CD14-positive monocyte (primary cell): ENCODE measurements around the gene MYO3B. TPM values are rescaled to one million over a fixed set of nuclear protein-coding genes. Genes with fewer than 3 reads are reported as not detected.

ENCODE experiments used
- DNase-seq, 3 donors: peaks; one replicate each; pipeline ENCODE4 v3.0.0-alpha.2; 2011 to 2022
- H2AFZ ChIP-seq: 2 replicates; pipeline ENCODE4 v1.6.0; 2012; ENCODE audit warnings: mild to moderate bottlenecking, low read depth, low read length, inconsistent platforms; ENCODE audit not compliant: insufficient read depth, poor library complexity, severe bottlenecking
- H3K27ac ChIP-seq, 2 donors: 1 replicate in 1 of 2; 2 replicates in 1 of 2; pipeline ENCODE4 v1.5.1; 2012 to 2013; ENCODE audit warnings: low read length in 2 of 2, control low read depth in 1 of 2, inconsistent platforms in 1 of 2, low read depth in 1 of 2, mild to moderate bottlenecking in 1 of 2
- H3K27me3 ChIP-seq, 2 donors: one replicate each; pipeline versions ENCODE4 v1.6.0 to v1.6.1; 2011 to 2013; ENCODE audit warnings: low read length in 2 of 2; ENCODE audit not compliant: control insufficient read depth in 2 of 2, insufficient read depth in 2 of 2
- H3K36me3 ChIP-seq, 2 donors: replicated peaks in 1 of 2; 1 replicate in 1 of 2; 2 replicates in 1 of 2; pipeline versions ENCODE4 v1.5.1 to v1.6.1; 2012 to 2013; ENCODE audit warnings: low read length in 2 of 2, control low read depth in 1 of 2, inconsistent platforms in 1 of 2, mild to moderate bottlenecking in 1 of 2; ENCODE audit not compliant: insufficient read depth in 2 of 2, control insufficient read depth in 1 of 2
- H3K4me1 ChIP-seq, 2 donors: 1 replicate in 1 of 2; 2 replicates in 1 of 2; pipeline versions ENCODE4 v1.5.1 to v1.6.1; 2012 to 2013; ENCODE audit warnings: low read length in 2 of 2, control low read depth in 1 of 2, inconsistent platforms in 1 of 2, mild to moderate bottlenecking in 1 of 2, moderate library complexity in 1 of 2; ENCODE audit not compliant: insufficient read depth in 2 of 2, control insufficient read depth in 1 of 2
- H3K4me2 ChIP-seq: replicated peaks from 2 replicates; pipeline ENCODE3; 2012; ENCODE audit warnings: low read length, moderate library complexity, mild to moderate bottlenecking; ENCODE audit not compliant: poor library complexity, severe bottlenecking; ENCODE audit errors: extremely low read depth
- H3K4me3 ChIP-seq, 3 experiments: fragments of 200-600 bp in 1 of 3; sonication (generic) in 1 of 3; replicated peaks in 1 of 3; 1 replicate in 2 of 3; 2 replicates in 1 of 3; pipeline ENCODE4 v1.5.1; 2011 to 2013; ENCODE audit warnings: low read length in 3 of 3, mild to moderate bottlenecking in 3 of 3, control low read depth in 2 of 3, low read depth in 2 of 3, inconsistent platforms in 1 of 3, moderate library complexity in 1 of 3
- H3K79me2 ChIP-seq: 2 replicates; pipeline ENCODE4 v1.6.0; 2012; ENCODE audit warnings: mild to moderate bottlenecking, control low read depth, inconsistent platforms, low read length, moderate library complexity; ENCODE audit not compliant: insufficient read depth
- H3K9ac ChIP-seq: 2 replicates; pipeline ENCODE4 v1.6.0; 2017; ENCODE audit warnings: low read length, mild to moderate bottlenecking; ENCODE audit not compliant: insufficient read depth, poor library complexity, severe bottlenecking
- H3K9me3 ChIP-seq, 2 donors: replicated peaks in 1 of 2; 1 replicate in 1 of 2; 2 replicates in 1 of 2; pipeline versions ENCODE4 v1.5.1 to v1.6.1; 2012 to 2013; ENCODE audit warnings: low read length in 2 of 2, control low read depth in 1 of 2; ENCODE audit not compliant: control insufficient read depth in 1 of 2, insufficient read depth in 1 of 2
- H4K20me1 ChIP-seq: 2 replicates; pipeline ENCODE4 v1.6.0; 2012; ENCODE audit warnings: mild to moderate bottlenecking, low read length, control low read depth, moderate library complexity; ENCODE audit not compliant: insufficient read depth
- H3K27ac Mint-ChIP-seq, 7 donors: one replicate each; pipeline ENCODE4 v1.8.0; 2020; ENCODE audit warnings: mild to moderate bottlenecking in 7 of 7, mixed read lengths in 7 of 7, moderate library complexity in 6 of 7, inconsistent platforms in 2 of 7
- H3K27me3 Mint-ChIP-seq, 3 donors: one replicate each; pipeline ENCODE4 v1.8.0; 2021 to 2022; ENCODE audit warnings: low read depth in 3 of 3, mild to moderate bottlenecking in 3 of 3, mixed read lengths in 3 of 3, moderate library complexity in 3 of 3, inconsistent platforms in 1 of 3
- H3K36me3 Mint-ChIP-seq, 2 donors: one replicate each; pipeline ENCODE4 v1.8.0; 2020; ENCODE audit warnings: mixed read lengths in 2 of 2, inconsistent platforms in 1 of 2, mild to moderate bottlenecking in 1 of 2
- H3K4me1 Mint-ChIP-seq: one replicate; pipeline ENCODE4 v1.8.0; 2020; ENCODE audit warnings: mild to moderate bottlenecking, mixed read lengths
- H3K4me3 Mint-ChIP-seq, 2 donors: one replicate each; pipeline ENCODE4 v1.8.0; 2020; ENCODE audit warnings: mild to moderate bottlenecking in 2 of 2, mixed read lengths in 2 of 2, moderate library complexity in 1 of 2
- H3K9me3 Mint-ChIP-seq, 7 donors: one replicate each; pipeline ENCODE4 v1.8.0; 2020 to 2022; ENCODE audit warnings: mixed read lengths in 7 of 7, mild to moderate bottlenecking in 6 of 7, moderate library complexity in 6 of 7, inconsistent platforms in 2 of 7
- WGBS: methylation state at CpG from one replicate; pipeline ENCODE4 v1.1.5; 2013; ENCODE audit warnings: missing lambda C conversion rate; ENCODE audit not compliant: insufficient coverage; 5-methylcytosine and 5-hydroxymethylcytosine counted together
- intact Hi-C, 2 donors: fragments of 100-400 bp; cut with micrococcal nuclease; formaldehyde crosslinking; loops; one replicate each; pipeline versions ENCODE4 v1.15.0 to v1.15.1; 2023
- polyA plus RNA-seq, 3 donors: library from polyadenylated mRNA; depleted of rRNA in 1 of 3; unstranded in 2 of 3; stranded (reverse) in 1 of 3; fragments of 300-500 nt in 2 of 3; fragments of >200 nt in 1 of 3; fragmentation: Illumina TruSeq in 2 of 3; gene quantifications; 1 replicate in 2 of 3; 2 replicates in 1 of 3; pipeline ENCODE4 v1.2.3, GENCODE V29; 2012 to 2021
- TF ChIP-seq, protein P1 (sequence below): fragments of 200-600 bp; IDR thresholded peaks from one replicate; pipeline ENCODE4 v1.8.0; 2022; ENCODE audit warnings: antibody characterized with exemption, mild to moderate bottlenecking

MYO3B gene
- polyA plus RNA-seq, 3 donors, result not detected

- no peak for DNase-seq
- intact Hi-C loops, result no loop called here
- Histone ChIP-seq H2AFZ (no peak overlapping the region), H3K79me2 (no peaks in the 10 kb centered on the region), H3K36me3 (no peaks in the 10 kb centered on the region), H3K9me3 (no peaks in the 10 kb centered on the region), H3K4me1 (no peaks in the 10 kb centered on the region), H4K20me1 (no peaks in the 10 kb centered on the region), H3K4me3 (no peak overlapping the region), H3K4me2 (no peak overlapping the region), H3K27ac (no peak overlapping the region), H3K9ac (no peak overlapping the region), H3K27me3 (no peaks in the 10 kb centered on the region)
- H3K4me1 Mint-ChIP-seq, result no peaks in the 10 kb centered on the region
- peak overlapping the region in 1 of 7 donors; percentile 57 for H3K27ac Mint-ChIP-seq
- H3K36me3 Mint-ChIP-seq, result no peaks in the 10 kb centered on the region
- WGBS, result 79% methylated on average over 2 of the region's 8 CpGs
- H3K4me3 Mint-ChIP-seq, result no peak overlapping the region
- TF ChIP-seq, protein P1, sequence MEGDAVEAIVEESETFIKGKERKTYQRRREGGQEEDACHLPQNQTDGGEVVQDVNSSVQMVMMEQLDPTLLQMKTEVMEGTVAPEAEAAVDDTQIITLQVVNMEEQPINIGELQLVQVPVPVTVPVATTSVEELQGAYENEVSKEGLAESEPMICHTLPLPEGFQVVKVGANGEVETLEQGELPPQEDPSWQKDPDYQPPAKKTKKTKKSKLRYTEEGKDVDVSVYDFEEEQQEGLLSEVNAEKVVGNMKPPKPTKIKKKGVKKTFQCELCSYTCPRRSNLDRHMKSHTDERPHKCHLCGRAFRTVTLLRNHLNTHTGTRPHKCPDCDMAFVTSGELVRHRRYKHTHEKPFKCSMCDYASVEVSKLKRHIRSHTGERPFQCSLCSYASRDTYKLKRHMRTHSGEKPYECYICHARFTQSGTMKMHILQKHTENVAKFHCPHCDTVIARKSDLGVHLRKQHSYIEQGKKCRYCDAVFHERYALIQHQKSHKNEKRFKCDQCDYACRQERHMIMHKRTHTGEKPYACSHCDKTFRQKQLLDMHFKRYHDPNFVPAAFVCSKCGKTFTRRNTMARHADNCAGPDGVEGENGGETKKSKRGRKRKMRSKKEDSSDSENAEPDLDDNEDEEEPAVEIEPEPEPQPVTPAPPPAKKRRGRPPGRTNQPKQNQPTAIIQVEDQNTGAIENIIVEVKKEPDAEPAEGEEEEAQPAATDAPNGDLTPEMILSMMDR, result no peak
- peaks cover 0 to 2% (median 0%) of the 10 kb centered on the region in 7 donors for H3K9me3 Mint-ChIP-seq
- H3K27me3 Mint-ChIP-seq, result peaks cover 0 to 4% (median 4%) of the 10 kb centered on the region in 3 donors
Measured at GRCh38 chr2:170582751-170583463, 405.0 kb downstream of the MYO3B start.

GRCh38 chr2:170585067-170585466, 407.1 kb downstream of the MYO3B start:
- TF ChIP-seq, protein P1, result no peak
- Mint-ChIP-seq H3K27me3 (peaks cover 1 to 4% (median 4%) of the 10 kb centered on the region in 3 donors), H3K36me3 (no peaks in the 10 kb centered on the region), H3K27ac (no peak overlapping the region), H3K4me3 (no peak overlapping the region), H3K4me1 (no peaks in the 10 kb centered on the region), H3K9me3 (peaks cover 0 to 2% (median 0%) of the 10 kb centered on the region in 7 donors)
- no peak overlapping the region for H3K4me2 ChIP-seq
- H3K4me3 ChIP-seq, result no peak overlapping the region
- no peak overlapping the region for H3K27ac ChIP-seq
- no peaks in the 10 kb centered on the region for H3K36me3 ChIP-seq
- intact Hi-C loops, result no loop called here
- no peaks in the 10 kb centered on the region for H3K27me3 ChIP-seq
- H3K9me3 ChIP-seq, result no peaks in the 10 kb centered on the region
- H4K20me1 ChIP-seq, result no peaks in the 10 kb centered on the region
- H2AFZ ChIP-seq, result no peak overlapping the region
- H3K9ac ChIP-seq, result no peak overlapping the region
- DNase-seq, result no peak
- no peaks in the 10 kb centered on the region for H3K79me2 ChIP-seq
- no peaks in the 10 kb centered on the region for H3K4me1 ChIP-seq
